Activated CD8-positive, alpha-beta memory T cell treated with anti-CD3 and anti-CD28 coated beads, Interleukin-2, amount 50 U/mL, for 1 hour (primary cell): ENCODE measurements around the gene CDCA4.

Experiments used
- DNase-seq: peaks from one replicate; pipeline ENCODE4 v3.0.0-alpha.2; 2020; ENCODE audit errors: extremely low read depth

The CDCA4 gene

DNA sequence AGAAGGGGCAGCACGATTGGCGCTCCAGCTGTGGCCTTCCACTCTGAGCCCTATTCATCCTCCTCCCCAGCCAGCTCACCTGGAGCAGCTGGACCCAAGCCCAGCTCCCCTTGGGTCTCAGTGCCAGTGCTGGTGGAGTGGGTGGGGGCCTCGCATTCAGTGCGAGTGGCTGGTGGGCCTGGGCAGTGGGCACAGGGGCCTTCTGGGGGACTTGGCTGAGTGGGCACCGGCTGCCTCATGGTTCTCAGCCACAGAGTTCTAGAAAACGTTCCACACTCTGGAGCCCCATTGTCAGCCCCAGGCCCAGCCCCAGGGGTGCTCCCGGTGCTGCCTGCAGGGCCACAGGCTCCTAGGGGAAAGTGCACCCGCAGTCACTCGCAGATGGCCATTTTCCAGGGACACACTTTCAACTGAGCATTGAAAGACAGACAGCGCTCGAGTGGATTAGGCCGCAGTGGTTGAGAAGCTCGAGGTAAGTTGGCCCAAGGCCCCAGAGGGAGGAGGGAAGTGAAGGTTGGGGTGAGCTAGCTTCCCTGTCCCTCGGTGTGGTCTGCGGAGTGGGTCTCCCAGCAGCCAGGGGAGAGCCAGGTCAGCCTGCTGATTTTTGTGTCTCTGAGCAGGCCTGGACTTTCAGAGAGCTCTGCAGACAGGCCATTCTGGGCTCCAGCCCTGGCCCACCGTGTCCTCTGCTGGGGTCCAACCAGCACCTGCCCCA lies 31.5 kb downstream of the CDCA4 start:
- DNase-seq = no peak

DNA sequence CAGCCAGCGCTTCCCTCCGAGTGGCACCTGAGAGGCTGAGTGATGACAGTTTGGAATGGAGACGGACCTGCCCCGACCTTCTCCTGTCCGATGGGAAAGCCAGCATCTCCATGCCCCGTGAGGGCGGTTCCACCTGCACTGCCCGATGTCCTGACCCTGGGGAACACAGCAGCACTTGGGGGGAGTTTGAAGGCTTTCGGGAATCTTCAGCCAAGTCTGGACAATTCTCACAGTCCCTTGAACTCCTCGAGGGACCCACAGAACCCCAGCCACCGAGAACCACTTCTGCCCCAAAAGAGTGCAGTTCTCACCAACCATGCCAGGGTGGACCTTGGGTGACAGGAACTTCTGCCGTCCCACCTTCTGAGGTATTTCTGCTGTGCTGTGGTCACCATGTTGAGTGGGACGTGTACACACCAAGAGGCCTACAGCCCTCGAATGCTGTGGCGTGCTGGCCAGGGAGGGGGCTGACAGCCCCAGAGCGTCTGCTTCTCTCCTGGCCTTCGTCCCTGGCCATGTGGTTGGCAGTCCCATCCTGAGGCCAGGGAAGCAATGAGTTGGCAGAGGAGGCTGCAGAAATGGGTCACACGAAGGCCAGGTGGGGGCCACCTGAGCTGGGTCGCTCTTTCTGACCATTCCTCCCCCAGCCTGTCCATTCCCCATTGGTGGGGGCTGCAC lies 34.3 kb downstream of the CDCA4 start:
- DNase-seq = no peak

DNA sequence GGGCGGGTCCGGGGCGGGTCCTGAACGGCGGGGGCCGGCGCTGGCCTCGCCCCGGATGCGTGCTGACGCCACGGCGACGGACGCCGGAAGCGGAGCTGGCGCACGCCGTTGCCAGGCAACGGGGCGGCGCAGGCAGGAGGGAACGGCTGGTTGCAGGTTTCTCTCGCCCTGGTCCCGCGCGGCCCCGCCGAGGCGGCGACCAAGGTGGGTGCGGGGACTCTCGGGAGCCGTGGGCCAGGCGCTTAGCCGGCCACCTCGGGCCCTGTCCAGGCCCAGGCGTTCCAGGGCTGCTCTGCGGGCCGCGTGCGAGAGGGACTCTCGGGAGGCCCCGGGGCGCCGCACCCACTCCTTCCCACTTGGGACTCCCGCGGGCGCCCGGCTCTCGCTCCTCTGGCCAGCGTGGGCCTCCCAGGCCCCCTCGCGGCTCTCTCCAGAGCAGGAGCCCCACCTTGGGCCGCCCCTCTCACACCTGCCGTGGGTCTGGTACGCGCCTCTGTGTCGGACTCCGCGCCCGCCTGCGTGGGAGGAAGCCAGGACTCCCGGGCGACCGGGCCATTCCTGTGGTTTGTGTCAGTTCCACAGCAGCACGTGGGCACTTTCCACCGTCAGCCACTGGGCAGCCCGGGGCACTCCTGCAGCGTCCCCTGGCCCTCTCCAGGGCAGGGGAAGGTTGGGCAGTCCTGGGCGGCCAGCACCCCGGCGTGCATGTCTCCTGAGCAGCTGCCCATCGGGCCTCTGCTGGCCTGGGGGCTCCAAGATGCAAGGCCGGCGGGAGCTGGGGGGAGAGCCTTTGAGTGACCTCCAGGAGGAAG lies 35.0 kb downstream of the CDCA4 start, which contains the start of gene CLBA1:
TSS of gene CLBA1 (plus strand) at position 114 of the 812 bp plus-strand sequence. CDS start at position 758, 644 bp downstream.
- DNase-seq = peak; percentile 53

DNA sequence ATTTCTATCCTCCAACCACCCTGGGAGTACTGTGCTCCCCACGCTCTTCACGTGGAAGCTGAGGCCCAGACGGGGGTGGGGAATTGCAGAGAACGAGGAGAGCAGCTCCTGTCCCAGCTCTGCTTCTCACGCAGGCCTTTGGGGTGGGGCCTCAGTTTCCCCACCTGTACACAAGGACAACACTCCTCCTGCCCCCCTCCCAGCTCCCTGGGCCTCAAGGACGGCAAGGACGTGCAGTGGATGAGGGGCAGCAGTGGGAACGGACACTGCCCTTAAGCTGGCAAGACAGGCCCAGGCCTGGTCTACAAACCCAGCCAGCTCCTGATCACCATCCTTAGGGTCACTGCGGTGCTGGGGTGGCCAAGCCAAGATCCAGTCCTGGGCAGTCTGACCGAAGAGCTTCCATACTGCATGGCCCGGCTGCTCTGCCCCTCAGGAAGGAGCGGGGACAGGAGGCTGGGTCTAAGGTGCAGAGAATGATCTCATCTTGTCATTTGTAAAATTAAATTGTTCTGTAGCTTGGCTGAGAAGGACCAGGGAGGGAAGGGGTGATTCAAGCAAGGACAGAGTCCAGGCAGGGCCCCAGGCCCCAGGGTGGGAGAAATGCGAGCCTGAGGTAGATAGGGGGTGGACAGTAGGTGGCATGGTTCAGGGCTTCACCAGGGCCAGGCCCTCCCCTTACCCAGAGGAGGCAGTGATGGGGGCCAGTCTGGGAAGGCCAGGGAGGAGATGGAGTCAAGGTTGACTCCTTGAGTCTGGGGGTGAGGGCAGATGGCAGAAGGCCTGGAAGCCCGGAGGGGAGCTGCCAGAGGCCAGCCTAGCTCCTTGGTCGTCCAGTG lies 36.6 kb downstream of the CDCA4 start:
- no peak for DNase-seq

DNA sequence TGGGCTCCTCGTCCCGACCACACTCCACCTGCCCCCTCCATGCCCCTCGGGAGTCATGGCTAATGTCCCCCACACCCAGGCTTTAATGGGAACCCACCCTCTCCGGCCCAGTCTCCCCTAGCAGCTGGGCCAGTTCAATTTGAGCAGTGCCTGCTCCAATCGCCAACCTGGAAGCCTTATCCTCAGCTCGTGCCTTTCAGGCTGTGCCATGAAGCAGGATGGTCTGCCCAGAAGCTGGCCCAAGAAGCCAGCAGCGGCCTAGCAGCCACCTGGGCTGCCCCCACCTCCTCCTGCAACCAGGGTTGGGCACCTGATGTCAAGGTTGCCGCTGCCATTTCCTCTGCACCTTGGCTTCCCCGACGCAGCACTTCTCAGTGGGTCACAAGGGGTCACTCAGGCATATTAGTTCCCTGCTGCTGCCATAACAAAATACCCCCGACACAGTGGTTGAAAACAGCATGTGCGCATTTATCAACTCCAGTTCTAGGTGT lies 37.6 kb downstream of the CDCA4 start:
- no peak for DNase-seq

DNA sequence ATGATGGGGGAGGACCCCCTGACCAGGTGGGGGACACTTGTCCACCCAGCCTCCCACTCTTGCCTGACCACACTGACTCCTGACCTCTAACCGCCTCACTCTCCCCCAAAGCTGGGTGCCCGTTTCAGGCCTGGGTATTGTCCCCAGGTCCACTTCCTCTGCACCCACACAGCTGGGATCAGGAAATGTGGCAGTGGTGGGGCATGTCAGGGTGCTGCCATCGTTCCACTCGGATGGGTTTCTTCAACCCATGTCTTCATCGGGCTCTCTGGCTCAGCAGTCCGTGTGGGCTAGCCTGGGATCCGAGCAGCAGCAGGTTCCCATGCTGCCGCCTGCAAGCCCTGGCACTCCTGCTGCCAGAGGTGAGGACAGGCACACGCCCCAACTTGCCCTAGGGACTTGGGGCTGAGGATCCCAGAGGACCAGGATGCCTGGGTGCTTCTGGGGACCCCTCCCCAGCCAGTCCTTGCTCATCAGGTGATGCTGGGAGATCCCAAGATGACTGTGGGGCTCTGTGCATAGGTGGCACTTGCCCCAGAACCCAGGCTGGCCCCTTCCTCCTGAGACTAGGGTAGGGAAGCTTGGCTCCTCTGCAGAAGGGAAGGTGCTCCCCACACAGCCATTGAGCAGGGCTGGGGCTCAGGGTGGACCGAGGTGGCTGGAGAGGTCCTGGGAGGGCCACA lies 38.2 kb downstream of the CDCA4 start:
- DNase-seq = no peak

DNA sequence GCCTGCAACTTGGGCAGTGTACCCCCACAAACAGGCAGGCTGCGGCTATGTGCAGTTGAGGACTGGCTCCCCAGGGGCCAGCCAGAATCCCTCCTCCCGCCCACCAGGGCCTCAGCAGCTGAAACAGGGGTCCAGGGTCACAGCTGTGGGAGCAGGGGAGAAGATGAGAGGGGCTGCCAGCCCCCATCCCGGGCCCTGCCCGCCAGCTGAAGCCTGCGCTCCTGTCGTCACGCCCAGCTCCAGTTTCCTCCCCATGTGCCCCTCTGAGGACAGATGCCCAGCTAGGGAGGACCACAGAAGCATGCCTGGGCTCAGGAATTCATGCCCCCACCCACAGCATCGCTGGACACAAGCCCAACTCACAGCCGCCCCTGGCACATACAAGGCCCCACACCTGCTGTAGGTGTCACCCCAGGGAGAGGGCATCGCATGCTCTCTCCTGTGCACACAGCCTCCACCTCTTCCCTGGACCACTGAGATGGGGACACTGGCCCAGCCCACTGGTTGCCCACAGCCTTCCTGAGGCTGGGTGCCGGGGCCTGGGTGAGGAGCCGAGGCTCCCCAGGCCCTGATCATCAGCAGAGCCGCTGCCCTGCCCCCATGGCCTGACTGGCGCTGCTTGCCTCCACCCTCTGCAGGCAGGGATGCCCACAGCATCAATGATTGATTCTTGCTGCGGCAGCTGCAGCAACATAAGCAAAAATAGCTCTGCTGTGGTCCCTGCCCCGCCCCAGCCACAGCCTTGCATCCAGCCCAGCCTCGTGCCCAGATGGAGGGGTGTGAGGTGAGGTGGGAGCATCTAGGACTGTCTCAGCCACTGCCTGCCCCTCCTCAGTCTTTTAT lies 39.0 kb downstream of the CDCA4 start:
- DNase-seq = no peak

DNA sequence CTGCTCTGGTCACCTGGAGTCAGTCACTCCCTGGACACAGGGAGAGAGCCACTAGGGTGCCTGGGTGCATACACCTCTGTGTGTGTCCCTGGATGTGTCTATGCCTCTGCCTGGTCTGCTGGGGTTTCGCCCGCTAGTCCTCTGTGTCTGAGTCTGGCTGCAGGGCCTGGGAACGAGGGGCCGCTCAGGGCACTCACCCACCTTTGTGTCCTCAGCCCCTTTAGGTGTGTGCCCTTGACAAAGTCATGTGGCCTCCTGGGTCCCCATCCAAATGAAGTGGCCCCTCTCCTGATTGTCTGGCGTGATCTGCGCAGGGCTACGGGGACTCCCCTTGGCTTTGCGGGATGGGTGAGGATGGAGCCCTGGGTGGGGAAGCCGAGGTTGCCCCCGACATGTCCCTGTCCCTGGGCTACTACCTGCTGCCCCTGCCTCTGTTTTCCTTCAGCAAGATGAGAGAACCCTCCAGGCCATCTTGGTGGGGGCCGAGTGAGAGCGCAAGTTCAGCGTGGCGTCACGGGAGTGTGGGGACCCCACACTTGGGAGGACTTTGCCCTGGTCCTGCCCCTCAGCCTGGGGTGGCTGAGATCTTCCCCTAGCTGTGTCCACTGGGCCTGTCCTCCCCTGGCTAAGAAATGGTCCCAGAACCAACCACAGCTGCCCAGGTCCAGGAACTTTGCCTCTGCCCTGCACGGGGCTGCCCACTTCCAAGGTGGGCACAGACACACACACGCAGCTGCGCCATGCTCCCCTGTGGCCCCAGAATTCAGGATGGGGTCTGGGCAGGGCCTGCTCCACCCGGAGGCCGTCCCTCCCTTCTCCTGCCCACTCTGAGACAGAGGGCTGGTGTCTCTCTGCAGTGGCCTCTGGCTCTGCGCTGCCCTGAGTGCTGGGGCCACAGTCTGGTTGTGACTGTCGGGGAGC lies 40.0 kb downstream of the CDCA4 start:
- DNase-seq = no peak

DNA sequence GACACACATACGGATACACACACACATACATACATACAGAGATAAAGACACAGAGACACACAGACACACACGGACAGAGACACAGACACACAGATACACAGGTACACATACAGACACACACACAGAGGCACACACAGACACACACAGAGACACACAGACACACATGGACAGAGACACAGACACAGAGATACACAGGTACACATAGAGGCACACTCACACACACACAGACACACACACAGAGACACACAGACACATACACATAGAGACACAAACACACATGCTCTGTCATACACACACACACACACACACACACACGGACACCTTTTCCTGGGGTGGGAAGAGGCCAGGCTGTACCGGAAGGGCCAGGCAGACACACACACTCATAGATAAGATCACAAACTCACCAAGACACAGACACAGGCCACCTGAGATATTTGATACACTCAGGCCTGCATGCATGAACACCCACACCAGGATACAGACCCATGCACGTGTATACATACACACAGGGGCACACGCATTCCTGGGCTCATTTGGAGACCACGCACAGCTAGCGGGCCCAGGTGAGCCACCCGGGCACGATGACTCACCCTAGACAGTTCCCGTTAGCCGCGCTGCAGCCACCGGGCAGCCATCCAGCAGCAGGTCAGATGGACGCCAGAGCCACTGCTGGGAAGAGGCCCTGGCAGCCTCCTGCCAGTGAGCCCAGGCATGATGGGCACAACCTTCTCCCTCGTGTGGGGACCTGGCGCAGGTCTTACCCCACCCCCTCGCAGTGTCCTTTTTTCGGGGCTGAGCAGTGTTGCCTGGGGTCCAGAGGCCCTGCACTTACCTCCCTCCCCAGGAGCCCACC lies 40.9 kb downstream of the CDCA4 start:
- DNase-seq = no peak

DNA sequence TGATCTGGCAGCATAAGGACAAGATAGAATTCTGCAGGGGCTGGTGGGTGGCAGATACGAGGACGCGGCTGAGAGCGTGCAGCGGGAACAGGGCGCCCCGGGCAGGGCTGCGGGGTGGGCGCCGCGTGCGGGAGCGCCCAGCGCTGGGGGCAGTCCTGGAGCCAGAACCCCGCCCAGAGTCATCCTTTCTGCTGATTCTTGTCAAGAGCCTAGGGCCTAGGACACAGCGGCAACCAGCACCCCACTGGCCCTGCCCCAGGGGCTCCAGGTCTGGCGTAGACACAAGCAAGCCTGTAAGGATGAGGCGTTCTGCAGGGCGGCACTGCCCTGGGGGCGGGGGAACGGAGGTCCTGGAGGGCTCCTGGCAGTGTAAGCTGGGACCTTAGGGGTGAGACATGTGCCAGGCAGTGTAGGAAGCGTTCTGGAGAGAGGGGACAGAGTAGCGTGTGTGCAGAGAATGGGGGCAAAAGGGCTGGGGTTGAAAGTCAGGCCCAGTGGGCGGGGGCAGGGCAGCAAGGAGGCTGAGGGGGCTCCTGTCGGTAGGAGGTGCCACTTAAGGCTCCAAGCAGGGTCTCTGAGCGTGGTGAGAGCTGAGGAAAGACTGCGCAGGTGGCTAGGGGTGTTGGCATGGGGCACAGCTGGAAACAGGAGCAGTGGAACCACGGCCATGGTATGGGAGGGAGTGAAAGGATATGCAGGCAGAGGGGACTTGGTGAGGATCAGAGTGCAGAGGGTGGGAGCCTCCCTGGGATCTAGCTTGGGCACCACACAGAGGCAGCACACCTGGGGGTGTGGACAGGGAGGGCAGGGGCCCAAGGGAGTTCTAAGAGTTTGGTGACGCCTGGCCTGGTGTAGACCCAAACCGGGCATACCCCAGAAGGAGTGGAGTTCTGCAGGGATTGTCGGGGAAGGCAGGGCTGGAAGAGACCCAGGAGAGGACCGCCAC lies 41.9 kb downstream of the CDCA4 start:
- no peak for DNase-seq

DNA sequence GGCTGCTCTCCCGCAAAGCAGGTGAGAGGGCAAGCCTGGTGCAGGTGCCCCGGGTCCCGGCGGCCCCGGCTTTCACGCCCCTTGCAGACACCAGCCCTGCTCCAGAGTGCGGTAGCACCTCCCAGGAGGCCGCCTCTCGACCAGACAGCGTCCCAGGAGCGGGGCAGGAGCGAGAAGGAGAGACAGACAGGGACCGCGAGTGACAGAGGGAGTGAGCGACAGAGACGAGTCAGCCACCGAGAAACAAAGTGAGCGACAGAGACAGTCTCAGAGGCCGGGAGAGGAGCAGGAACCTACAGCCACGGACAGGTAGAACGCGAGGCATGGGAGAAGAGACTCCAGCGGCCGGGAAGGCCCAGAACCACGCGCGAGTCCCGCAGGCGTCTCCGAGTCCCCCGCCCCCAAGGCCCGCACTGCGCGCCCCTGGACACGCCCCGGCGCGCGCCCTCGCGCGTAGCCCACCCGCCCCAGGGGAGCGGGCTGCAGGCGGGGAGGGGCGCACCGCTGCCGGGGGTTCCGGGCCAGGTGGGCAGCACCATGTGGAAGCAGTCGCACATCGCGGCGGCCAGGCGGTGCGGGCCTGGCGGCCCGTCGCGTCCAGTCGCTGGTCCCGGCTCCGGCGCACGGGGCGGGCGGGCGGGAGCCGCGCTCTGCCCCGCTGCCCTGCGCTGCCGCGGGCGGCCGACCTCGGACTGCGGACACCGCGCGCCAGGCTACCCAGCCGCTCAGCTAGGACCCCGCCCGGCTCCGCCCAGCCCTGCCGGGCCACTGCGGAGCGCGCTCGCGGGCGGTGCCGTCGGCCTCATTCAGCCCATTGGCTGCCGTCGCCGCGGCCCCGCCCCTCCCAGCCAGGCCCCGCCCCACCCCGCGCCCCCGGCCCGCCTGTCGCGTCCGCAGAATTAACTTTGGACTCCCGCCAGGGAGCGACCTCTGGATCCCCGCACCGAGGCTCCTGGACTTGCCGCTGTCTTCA lies 42.9 kb downstream of the CDCA4 start, which contains the start of gene AHNAK2:
TSS of gene AHNAK2 (minus strand) at position 694 of the 973 bp plus-strand sequence. CDS start at position 557, 137 bp downstream.
- DNase-seq = no peak

DNA sequence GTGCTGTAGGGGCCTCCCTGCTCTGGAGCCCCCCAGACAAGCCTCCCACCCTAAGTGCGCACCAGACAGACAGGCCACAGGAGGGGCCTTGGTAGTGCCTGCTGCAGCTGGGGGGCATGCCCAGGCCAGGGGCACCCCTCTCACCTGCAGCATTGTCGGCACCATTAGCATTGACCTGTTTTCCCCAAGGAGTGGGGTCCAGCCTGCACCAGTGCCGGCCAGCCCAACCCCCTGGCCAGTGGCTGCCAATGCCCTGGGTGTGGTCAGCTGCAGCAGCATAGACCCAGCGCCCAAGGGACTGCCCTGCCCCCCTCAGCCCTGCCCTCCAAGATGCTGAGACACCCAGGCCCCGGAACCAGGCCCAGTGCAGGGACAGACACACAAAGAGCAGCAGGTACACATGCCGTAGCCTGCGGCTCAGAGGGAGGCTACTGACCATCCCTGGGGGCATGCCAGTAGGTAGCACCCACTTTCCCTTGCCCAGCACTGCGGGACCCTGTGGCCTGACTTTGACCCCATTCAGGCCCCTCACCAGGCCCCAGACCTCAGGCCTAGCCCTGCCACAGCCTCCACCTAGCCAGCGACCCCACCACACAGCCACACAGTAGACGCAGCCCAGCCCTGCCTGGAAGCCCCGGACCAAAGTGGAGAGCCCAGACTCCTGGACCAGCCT lies 43.7 kb downstream of the CDCA4 start:
- DNase-seq = no peak

DNA sequence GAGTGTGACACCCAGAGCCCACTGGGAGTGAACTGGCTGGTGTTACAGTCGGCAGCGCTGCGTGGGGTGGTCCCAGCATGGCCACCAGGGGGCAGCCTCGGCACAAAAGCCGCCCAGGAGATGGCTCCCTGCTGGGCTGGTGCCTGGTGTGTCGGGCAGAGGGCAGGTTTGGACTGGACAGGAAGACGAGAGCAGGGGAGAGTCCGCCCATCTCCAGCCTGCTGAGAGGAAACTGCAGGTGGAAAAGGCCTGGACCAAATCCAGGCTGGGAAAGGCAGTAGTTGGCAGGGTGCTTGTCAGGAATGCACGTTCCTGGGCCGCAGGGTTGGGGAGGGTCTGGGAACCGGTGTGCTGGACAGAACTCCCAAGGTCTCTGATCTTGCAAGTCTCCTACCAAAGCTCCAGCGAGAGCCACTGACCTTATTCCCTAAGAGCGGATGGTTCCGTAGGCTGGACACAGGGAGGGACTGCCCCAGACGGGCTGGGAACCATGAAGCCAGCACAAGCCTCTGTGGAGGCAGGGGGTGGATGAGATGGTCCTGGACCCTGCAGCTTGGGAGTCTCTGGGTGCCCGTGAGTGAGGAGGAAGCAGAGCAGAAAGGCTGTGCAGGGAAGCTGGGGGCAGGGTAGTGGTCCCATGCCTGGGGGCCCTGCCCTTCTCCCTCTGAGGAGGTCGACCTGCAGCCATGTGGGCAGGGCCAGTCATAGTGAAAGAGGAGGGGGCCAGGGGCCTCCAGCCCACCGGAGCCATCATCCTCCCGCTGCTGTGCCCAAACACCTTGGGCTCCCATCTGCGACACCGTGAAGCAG lies 44.5 kb downstream of the CDCA4 start:
- DNase-seq = peak; percentile 55
